Body of pancreas (tissue), 4 donors: ENCODE measurements around the gene IL22. TPM values are rescaled to one million over a fixed set of nuclear protein-coding genes. Genes with fewer than 3 reads are reported as not detected.

Experiments used
- ATAC-seq: fragments of 150-250 bp; one replicate; pipeline ENCODE4 v1.9.1; 2016
- DNase-seq, 4 donors: peaks; one replicate each; pipeline ENCODE4 v3.0.0-alpha.2; 2019
- H3K27ac ChIP-seq, 4 donors: fragments of 200-600 bp; sonication (generic); 1 replicate in 3 of 4; 2 replicates in 1 of 4; pipeline versions ENCODE4 v1.5.1 to v1.6.1; 2016 to 2019; ENCODE audit warnings: mild to moderate bottlenecking in 1 of 4, mixed read lengths in 1 of 4, moderate library complexity in 1 of 4
- H3K27me3 ChIP-seq, 2 donors: fragments of 200-600 bp; sonication (generic); one replicate each; pipeline ENCODE4 v1.6.0; 2016; ENCODE audit warnings: mild to moderate bottlenecking in 1 of 2
- H3K36me3 ChIP-seq, 2 donors: fragments of 200-600 bp; sonication (generic); replicated peaks in 1 of 2; 2 replicates each; pipeline ENCODE4 v1.5.1; 2016; ENCODE audit warnings: low read depth in 2 of 2; ENCODE audit not compliant: insufficient read depth in 1 of 2
- H3K4me1 ChIP-seq: fragments of 200-600 bp; sonication (generic); one replicate; pipeline ENCODE4 v1.6.0; 2016
- H3K4me3 ChIP-seq, 2 donors: fragments of 200-600 bp; sonication (generic); 1 replicate in 1 of 2; 2 replicates in 1 of 2; pipeline ENCODE4 v1.5.1; 2016 to 2019
- H3K9me3 ChIP-seq, 3 donors: fragments of 200-600 bp; sonication (generic); 1 replicate in 2 of 3; 2 replicates in 1 of 3; pipeline ENCODE4 v1.5.1; 2016
- CTCF ChIP-seq, 7 experiments: fragments of 450-650 bp in 4 of 7; fragments of 200-600 bp in 3 of 7; sonication (generic) in 3 of 7; IDR thresholded peaks; one replicate each; pipeline ENCODE4 v1.5.1; 2016 to 2019; ENCODE audit warnings: antibody characterized with exemption in 7 of 7
- POLR2A ChIP-seq, 3 donors: fragments of 450-650 bp; IDR thresholded peaks; one replicate each; pipeline ENCODE4 v1.6.1; 2016; ENCODE audit warnings: antibody characterized with exemption in 3 of 3, mild to moderate bottlenecking in 2 of 3
- WGBS, 2 donors: methylation state at CpG; one replicate each; pipeline ENCODE4 v1.1.5; 2017; 5-methylcytosine and 5-hydroxymethylcytosine counted together
- intact Hi-C: fragments of 100-400 bp; cut with DNase I; formaldehyde crosslinking; loops from one replicate; pipeline ENCODE4 v1.15.1; 2023
- total RNA-seq, 2 donors: library from RNA; depleted of rRNA; stranded (reverse); fragments of >200 nt; gene quantifications; one replicate each; pipeline ENCODE4 v1.1.0, GENCODE V29; 2016

Gene IL22
- total RNA-seq, 2 donors from 2014 or later = not detected

DNA sequence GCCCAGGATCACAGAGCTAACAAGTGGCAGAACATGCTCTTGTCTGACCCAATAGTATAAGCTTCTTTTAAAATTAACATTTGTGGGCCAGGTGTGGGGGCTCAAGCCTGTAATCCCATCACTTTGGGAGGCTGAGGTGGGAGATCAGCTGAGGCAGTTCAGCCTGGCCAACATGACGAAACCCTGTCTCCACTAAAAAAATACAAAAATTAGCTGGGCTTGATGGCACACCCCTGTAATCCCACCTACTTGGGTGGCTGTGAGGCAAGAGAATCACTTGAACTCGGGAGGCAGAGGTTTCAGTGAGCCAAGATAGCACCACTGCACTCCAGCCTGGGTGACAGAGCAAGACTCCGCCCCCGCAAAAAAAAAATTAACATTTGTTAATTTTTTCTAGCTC, 33.0 kb upstream of the IL22 start:
- DNase-seq = no peak
- intact Hi-C loops = no loop called here
- Histone ChIP-seq H3K36me3 (no peaks in the 10 kb centered on the region), H3K27me3 (no peaks in the 10 kb centered on the region), H3K9me3 (no peaks in the 10 kb centered on the region), H3K27ac (no peak overlapping the region), H3K4me1 (no peaks in the 10 kb centered on the region), H3K4me3 (no peak overlapping the region)
- no peak for ATAC-seq
- 81 to 85% methylated on average over 4 of the region's 4 CpGs for WGBS, 2 donors
- no peak for TF ChIP-seq CTCF (IDR thresholded peaks at IDR 0.05)
- no peak for TF ChIP-seq POLR2A (IDR thresholded peaks at IDR 0.05)

GRCh38 chr12:68285541-68285940, 32.1 kb upstream of the IL22 start:
- intact Hi-C loops = no loop called here
- ATAC-seq (no peak), DNase-seq (no peak)
- Histone ChIP-seq H3K27ac (no peak overlapping the region), H3K4me3 (no peak overlapping the region), H3K4me1 (no peaks in the 10 kb centered on the region), H3K9me3 (no peaks in the 10 kb centered on the region), H3K36me3 (no peaks in the 10 kb centered on the region), H3K27me3 (no peaks in the 10 kb centered on the region)
- WGBS, 2 donors = 80 to 89% methylated on average over 3 of the region's 3 CpGs
- no peak for TF ChIP-seq CTCF (IDR thresholded peaks at IDR 0.05)
- no peak for TF ChIP-seq POLR2A (IDR thresholded peaks at IDR 0.05)

DNA sequence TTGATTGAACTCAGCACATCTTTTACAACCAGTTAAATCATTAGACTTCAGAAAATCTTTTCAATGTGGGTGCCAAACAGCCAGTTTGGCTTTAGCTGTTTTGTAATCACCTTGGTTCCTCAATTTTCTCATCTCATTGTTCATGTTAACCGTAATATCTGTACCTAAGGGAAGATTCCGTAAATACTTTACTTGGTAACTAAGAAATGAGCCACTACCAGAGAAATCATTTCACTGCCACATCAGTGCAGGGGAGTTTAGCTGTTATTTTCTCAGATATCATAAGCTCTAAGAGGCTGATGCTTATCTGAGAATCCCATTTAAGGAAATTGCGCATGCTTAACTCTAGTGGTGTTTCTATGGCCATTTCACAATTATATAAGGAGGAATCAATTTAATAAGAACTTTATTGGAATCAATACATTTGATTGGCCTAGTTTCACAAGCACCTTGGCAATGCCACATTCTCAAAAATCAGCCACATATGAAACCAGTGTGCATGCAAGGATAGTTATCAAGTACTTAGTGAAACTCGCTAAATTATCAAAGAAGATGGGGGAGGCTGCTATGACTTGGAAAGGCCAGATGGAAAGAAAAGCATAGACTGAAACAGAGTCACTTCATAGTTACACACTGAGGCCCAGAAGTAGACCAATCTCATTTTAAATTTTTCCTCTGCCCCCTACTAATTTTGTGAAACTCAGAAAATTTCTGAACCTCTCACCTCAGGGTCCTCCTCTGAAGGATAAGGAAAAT, 28.1 kb upstream of the IL22 start:
- no peak for TF ChIP-seq CTCF (IDR thresholded peaks at IDR 0.05)
- TF ChIP-seq POLR2A (IDR thresholded peaks at IDR 0.05) = no peak
- WGBS, 2 donors = 89% methylated on average over 4 of the region's 4 CpGs
- intact Hi-C loops = no loop called here

DNA sequence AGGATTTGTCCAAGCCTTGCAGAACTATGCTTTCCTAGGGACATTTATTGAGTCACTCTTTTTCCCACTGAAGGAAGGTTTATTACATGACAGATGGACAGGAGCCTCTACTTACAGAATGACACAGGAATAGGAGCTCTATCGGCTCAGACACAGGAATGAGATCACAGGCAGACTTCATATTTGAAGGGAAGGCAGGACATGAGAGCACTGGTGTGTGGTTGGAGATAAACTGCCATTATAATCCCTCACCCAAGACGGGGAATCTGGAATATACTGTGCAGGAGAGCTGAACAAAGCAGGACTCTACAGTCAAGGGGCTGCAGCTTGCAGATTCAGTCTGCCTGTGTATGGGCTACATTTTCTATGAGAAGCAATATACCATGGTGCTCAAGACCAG, 26.8 kb upstream of the IL22 start:
- no peak for ATAC-seq
- Histone ChIP-seq H3K4me3 (no peak overlapping the region), H3K9me3 (no peaks in the 10 kb centered on the region), H3K36me3 (no peaks in the 10 kb centered on the region), H3K4me1 (no peaks in the 10 kb centered on the region), H3K27ac (no peak overlapping the region), H3K27me3 (no peaks in the 10 kb centered on the region)
- WGBS, 2 donors = 91% methylated on average over 2 of the region's 2 CpGs
- intact Hi-C loops = no loop called here
- no peak for DNase-seq
- no peak for TF ChIP-seq POLR2A (IDR thresholded peaks at IDR 0.05)
- no peak for TF ChIP-seq CTCF (IDR thresholded peaks at IDR 0.05)

More for the DNA sequence above, 28.1 kb upstream of the IL22 start:
- H3K4me3 ChIP-seq = no peak overlapping the region
- H3K9me3 ChIP-seq = no peaks in the 10 kb centered on the region
- H3K36me3 ChIP-seq = no peaks in the 10 kb centered on the region
- H3K27ac ChIP-seq = no peak overlapping the region
- ATAC-seq (no peak), DNase-seq (no peak)
- H3K27me3 ChIP-seq = no peaks in the 10 kb centered on the region
- no peaks in the 10 kb centered on the region for H3K4me1 ChIP-seq
